GM19438 (cell line): ENCODE data around the gene DPF3.

Source experiments
- ATAC-seq: cut with Tn5 transposase; IDR thresholded peaks from one replicate; pipeline ENCODE4 v1.9.1; 2021; ENCODE audit warnings: low read depth; ENCODE audit not compliant: unreplicated experiment

The DPF3 gene

DNA sequence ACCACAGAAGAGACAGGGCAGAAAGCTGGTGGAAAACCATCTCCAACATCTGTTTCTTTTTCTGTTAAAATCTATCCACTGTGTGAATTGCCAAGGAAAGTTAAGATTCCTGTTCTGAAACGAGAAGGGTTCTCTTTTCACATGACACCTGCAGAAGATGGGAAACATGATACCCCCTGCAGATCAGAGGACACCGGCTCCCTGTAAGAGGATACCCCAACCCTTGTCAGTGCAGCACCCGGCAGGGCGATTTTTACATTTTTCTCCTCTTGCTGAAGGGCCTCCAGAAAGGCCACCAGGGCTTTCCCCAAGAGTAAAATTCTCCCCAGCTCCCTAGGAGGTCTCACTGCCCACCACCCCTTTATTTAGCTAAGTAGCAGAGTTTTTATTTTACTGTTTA lies 48.2 kb downstream of the DPF3 start:
- no peak for ATAC-seq

DNA sequence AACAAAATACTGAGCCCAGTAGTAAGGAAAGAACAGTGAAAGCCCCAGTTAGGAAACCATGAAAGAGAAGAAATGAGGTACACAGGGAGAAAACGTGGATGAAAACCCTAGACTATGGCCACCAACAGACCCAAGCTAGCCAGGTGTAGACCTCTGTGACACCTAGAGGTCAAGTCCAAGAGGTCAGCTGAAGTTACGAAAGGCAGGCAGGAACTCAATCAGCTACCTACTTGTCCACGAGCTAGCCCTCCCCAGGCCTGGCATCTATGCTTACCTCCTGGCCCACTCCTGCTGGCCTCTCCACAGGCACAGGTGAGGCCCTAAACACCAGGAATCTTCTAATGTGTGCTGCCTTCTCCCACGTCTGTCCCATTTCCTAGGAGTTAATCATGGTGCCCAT lies 48.7 kb downstream of the DPF3 start:
- ATAC-seq: no peak

GRCh38 chr14:72844524-72844923 lies 49.4 kb downstream of the DPF3 start:
- no peak for ATAC-seq

- no peak for ATAC-seq
Measured at GRCh38 chr14:72839753-72840607, 53.9 kb downstream of the DPF3 start.

GRCh38 chr14:72839351-72839750 lies 54.5 kb downstream of the DPF3 start:
- ATAC-seq: no peak

DNA sequence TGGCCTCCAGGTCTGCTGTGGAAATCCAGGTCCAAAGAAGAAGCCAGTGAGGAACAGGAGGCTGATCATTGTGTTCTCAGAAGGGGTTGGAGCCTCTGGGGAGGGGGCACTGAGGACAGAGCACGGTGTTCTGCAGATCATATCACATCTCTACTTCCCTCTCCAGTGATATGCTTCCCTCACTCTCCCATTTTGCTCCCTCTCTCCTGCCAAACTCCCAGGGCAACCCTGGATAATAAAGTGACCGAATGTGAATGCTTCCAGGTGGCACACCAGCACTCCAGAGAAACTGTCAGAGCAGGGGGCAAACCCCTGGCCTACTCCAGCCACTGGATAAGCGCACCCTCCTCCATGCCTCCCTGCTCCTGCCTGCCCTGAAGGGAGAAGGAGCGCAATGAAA lies 57.8 kb downstream of the DPF3 start:
- no peak for ATAC-seq

- no peak for ATAC-seq
Measured at GRCh38 chr14:72833174-72833573, 60.7 kb downstream of the DPF3 start.

- no peak for ATAC-seq
Measured at GRCh38 chr14:72830786-72831594, 62.9 kb downstream of the DPF3 start.

- ATAC-seq: no peak
Measured at GRCh38 chr14:72830356-72830755, 63.5 kb downstream of the DPF3 start.

GRCh38 chr14:72828604-72829003 lies 65.3 kb downstream of the DPF3 start:
- ATAC-seq: no peak

- no peak for ATAC-seq
Measured at GRCh38 chr14:72826039-72826438, 67.9 kb downstream of the DPF3 start.

DNA sequence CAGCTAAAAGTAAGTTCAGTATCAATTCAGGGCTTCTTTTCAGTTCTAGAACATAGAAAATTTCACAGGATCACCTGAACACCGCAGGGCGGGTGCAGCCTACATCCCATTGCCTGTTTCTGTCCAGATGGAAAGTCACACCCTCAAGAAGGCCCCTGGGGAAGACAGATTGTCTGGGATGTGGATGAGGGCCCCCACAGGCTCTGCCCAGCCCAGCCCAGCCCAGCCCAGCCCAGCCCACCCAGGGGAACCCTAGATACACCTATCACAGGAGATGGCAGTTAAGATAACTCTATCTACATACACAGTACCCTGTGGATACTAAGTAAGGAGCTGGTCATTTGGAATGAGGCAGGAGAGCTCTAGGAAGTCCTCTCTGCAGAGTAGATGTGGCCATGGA lies 68.4 kb downstream of the DPF3 start:
- no peak for ATAC-seq

GRCh38 chr14:72824051-72824450 lies 69.8 kb downstream of the DPF3 start:
- no peak for ATAC-seq

DNA sequence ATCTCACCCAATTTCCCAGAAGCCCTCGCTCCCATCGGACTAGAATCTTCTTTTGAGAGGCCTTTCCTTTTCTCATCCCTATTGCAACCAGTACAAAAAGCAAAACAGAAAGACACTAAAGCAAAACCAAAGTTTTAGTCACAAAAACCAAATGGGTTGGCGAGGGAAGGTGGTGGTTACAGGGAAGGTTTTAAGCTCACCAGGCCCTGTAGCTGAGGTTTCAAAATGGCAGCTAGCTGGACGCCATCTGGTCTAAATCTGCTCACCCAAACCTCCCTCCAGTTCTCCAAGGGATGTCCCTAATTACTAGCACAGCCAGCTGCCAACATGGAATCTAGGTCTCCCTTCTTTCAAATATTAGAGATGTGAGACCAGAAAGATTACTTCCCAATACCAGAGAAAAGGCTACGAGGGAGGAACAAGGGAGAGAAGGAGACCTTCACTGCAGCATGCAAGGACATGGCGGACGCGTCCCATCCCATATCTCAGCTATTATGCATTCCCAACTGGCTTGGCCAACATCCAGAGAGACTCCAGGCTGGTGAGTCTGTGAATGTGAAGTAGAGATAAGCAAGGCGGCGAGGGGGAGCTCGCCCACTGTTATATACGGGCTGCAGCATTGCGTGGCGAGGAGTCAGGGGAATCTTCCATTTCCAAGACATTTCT lies 70.8 kb downstream of the DPF3 start:
- no peak for ATAC-seq

- no peak for ATAC-seq
Measured at GRCh38 chr14:72818998-72819397, 74.9 kb downstream of the DPF3 start.

DNA sequence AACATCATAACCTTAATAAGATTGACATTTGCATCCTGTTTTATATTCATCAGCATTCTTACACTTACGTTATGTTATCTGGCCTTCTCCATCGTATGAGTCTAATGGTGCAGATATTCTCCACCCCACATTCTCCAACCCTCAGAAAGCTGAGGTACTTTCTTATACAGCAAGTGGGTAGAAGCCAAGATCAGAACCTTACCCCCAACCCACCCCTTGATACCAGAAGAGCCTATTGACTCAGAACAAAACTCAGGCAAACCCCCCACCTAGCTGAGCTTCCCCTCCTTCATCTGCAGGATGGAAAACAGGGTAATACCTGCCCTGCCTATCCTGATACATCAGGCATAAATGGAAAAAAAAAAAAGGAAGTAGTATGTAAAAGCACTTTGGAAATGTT lies 77.6 kb downstream of the DPF3 start:
- ATAC-seq: no peak

- ATAC-seq: no peak
Measured at GRCh38 chr14:72815430-72815829, 78.5 kb downstream of the DPF3 start.

- no peak for ATAC-seq
Measured at GRCh38 chr14:72812292-72812851, 81.5 kb downstream of the DPF3 start.

DNA sequence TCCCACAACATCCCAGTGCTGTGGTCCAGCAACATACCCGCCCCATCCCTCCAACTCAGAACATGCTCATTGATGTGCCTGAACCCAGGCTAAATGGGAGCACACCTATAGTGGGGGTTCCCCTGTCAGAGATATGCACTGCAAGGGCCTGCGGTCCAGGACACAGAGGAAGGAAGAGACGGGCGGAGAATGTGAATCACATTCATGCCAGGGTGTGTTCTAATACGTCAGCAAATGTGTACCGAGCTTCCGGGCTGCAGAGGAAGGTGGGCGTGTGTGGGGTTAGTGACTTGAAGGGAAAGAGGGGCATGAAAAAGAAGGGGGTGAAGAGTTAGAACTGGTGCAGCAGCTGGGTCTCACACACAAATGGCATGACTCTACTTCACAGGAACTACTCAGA lies 83.7 kb downstream of the DPF3 start:
- ATAC-seq: no peak

DNA sequence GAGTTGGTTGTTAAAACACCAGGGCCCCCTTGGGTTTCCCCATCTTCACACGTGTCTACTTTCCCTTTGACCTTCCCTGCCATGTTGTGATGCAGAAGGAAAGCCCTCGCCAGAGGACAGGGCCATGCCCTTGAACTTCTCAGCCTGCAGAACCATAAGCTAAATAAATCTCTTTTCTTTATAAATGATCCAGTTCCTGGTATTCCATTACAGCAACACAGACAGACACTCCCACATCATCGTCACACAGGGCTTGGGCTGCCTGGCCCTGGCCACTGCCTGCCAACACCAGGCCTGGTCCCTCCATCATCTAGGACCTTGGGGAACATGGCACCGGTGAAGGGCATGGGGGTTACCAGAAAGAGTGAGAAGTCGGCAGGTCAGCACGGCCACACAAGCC lies 84.8 kb downstream of the DPF3 start:
- no peak for ATAC-seq

- ATAC-seq: no peak
Measured at GRCh38 chr14:72808564-72808963, 85.3 kb downstream of the DPF3 start.
